RWPE1 (cell line): ENCODE data around the gene XRCC4.

Source experiments
- CTCF ChIA-PET: fragments of 350-600 bp; sonication (Branson Sonifier 250); formaldehyde crosslinking; extraction: SDS; loops from one replicate; lab custom pipeline; 2021; lab: Yijun Ruan, JAX
- POLR2A ChIA-PET: fragments of 400-600 bp; formaldehyde crosslinking; extraction: SDS; loops from one replicate; lab custom pipeline; 2020; ENCODE audit warnings: antibody characterized with exemption; ENCODE audit not compliant: low non-redundant PET; lab: Yijun Ruan, JAX
- DNase-seq: peaks from one replicate; pipeline ENCODE4 v3.0.0; 2012; ENCODE audit warnings: low spot score
- H3K27ac ChIP-seq: fragments of 450-650 bp; 2 replicates; pipeline ENCODE4 v1.5.1; 2017
- TF ChIP-seq, protein P1 (sequence below): fragments of 450-650 bp; conservative IDR thresholded peaks from 2 replicates; pipeline ENCODE4 v1.5.1; 2017; ENCODE audit warnings: low read depth, mild to moderate bottlenecking

The XRCC4 gene

GRCh38 chr5:83337453-83338035 is 260.2 kb downstream of the XRCC4 start:
- DNase-seq: no peak
- TF ChIP-seq, protein P1, sequence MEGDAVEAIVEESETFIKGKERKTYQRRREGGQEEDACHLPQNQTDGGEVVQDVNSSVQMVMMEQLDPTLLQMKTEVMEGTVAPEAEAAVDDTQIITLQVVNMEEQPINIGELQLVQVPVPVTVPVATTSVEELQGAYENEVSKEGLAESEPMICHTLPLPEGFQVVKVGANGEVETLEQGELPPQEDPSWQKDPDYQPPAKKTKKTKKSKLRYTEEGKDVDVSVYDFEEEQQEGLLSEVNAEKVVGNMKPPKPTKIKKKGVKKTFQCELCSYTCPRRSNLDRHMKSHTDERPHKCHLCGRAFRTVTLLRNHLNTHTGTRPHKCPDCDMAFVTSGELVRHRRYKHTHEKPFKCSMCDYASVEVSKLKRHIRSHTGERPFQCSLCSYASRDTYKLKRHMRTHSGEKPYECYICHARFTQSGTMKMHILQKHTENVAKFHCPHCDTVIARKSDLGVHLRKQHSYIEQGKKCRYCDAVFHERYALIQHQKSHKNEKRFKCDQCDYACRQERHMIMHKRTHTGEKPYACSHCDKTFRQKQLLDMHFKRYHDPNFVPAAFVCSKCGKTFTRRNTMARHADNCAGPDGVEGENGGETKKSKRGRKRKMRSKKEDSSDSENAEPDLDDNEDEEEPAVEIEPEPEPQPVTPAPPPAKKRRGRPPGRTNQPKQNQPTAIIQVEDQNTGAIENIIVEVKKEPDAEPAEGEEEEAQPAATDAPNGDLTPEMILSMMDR: no peak
- no peak overlapping the region for H3K27ac ChIP-seq
- CTCF ChIA-PET: no interaction called here
- POLR2A ChIA-PET: interaction anchor here (0.6 kb wide), 2 partner anchors 86 to 406 kb away, joined by 3 read pairs; no protein-coding TSS in a partner anchor

DNA sequence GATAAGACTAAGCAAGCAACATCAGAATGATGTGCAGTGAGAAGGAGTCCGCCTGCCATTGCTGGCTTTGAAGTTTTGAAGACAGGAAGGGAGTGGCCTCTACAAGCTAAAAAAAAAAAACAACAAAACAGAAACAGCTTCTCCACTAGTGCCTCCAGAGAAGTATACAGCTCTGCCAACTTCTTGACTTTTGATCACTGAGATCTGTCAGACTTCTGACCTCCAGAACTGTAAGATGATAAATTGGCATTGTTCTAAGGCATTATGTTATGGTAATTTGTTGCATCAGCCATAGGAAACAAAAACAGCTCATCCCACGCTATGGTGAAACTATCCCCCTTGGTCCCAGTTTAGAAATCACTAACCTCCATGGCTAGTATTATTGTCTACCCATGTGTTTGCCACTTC is 263.2 kb downstream of the XRCC4 start:
- DNase-seq: no peak
- H3K27ac ChIP-seq: no peak overlapping the region
- POLR2A ChIA-PET: no interaction called here
- CTCF ChIA-PET: interaction anchor here (0.6 kb wide), 1 partner anchor 51 kb away, joined by 3 read pairs; no protein-coding TSS in a partner anchor
- TF ChIP-seq, protein P1: no peak

GRCh38 chr5:83341815-83342334 is 264.5 kb downstream of the XRCC4 start:
- ChIA-PET POLR2A (no interaction called here), CTCF (interaction anchor here (0.5 kb wide), 1 partner anchor 643 kb away, joined by 3 read pairs; no protein-coding TSS in a partner anchor)
- DNase-seq: no peak
- H3K27ac ChIP-seq: no peak overlapping the region
- TF ChIP-seq, protein P1: no peak

GRCh38 chr5:83342465-83342864 is 265.1 kb downstream of the XRCC4 start:
- TF ChIP-seq, protein P1: no peak
- POLR2A ChIA-PET: no interaction called here
- no peak overlapping the region for H3K27ac ChIP-seq
- CTCF ChIA-PET: interaction anchor here (0.5 kb wide), 1 partner anchor 644 kb away, joined by 3 read pairs; no protein-coding TSS in a partner anchor
- no peak for DNase-seq

DNA sequence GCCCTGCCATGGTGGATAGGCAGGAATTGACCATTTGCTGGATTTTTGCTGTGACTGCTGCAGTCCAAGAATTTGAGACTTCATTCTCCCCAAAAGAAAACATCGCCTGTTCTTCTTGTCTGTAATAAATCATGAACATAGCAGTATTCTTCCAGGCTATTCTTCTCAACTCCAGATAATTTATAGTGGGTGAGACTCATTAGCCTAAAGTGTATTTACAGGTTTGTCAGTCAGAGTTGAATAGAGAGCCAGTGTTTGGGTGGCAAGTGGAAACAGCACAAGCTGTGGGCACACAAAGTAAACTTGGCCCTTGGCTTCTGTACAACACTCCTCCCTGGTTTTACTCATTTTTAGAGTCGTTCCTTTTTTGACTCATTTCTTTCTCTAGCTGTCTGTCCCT is 266.0 kb downstream of the XRCC4 start:
- TF ChIP-seq, protein P1: no peak
- DNase-seq: no peak
- ChIA-PET POLR2A (no interaction called here), CTCF (interaction anchor here (0.7 kb wide), 1 partner anchor 186 kb away, joined by 3 read pairs; no protein-coding TSS in a partner anchor)
- H3K27ac ChIP-seq: no peak overlapping the region

- no peak for DNase-seq
- TF ChIP-seq, protein P1: no peak
- CTCF ChIA-PET: no interaction called here
- POLR2A ChIA-PET: no interaction called here
- no peak overlapping the region for H3K27ac ChIP-seq
These were observed 268.1 kb downstream of the XRCC4 start for GRCh38 chr5:83345423-83345822.
